GM19240 (cell line): ENCODE results near the gene STXBP5.

Experiments used
- DNase-seq: peaks from one replicate; pipeline ENCODE4 v3.0.0; 2011; ENCODE audit warnings: low spot score; ENCODE audit not compliant: insufficient read length

The STXBP5 gene

DNA sequence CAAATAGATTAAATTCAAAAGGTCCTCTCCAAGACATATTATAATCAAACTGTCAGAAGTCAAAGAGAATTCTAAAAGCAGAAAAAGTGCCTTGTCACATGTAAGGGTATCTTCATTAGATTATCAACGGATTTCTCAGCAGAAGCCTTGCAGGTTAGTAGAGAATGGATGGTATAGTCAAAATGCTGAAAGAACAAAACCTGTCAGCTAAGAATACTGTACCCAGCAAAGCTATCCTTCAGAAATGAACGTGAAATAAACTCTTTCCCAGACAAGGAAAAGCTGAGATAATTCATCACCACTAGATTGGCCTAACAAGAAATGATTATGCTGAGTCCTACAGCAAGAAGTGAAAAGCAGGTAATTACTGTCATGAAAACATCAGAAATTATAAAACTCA is 92.9 kb downstream of the STXBP5 start:
- DNase-seq: no peak

DNA sequence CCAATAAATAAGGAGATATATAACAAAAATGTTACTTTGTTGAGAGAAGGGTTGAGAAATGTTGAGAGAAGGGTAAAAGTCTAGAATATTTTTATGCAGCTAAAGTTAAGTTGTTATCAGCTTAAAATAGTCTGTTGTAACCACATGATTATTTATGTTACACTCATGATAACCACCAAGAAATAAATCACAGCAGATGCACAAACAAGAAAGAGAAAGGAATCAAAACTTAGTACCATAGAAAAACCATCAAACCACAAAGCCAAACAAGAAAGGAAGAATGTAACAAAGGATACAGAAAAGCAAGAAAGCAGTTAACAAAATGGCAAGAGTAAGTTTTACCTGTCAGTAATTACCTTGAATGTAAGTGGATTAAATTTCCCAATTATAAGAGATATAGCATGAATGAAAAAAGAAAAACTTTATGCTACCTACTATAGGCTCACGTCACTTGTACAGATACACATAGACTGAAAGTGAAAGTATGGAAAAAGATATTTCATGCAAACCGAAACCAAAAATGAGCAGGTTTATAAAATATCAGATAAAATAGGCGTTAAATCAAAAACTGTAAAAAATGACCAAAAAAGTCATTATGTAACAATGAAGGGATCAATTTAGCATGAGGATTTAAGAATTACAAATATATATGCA is 93.6 kb downstream of the STXBP5 start:
- no peak for DNase-seq

DNA sequence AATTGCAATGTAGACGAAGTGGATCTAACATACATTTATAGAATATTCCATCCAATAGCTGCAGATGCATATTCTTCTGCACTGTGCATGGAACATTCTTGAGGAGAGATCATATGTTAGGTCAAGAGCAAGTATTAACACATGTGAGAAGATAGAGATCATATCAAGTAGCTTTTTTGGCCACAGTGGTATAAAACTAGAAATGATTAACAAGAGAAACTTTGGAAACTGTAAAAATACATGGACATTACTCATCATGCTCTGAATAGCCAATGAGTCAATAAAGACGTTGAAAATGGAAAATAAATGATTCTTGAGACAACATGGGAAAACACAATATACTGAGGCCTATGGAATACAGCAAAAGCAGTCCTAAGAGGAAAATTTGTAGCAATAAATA is 94.2 kb downstream of the STXBP5 start:
- DNase-seq: no peak

DNA sequence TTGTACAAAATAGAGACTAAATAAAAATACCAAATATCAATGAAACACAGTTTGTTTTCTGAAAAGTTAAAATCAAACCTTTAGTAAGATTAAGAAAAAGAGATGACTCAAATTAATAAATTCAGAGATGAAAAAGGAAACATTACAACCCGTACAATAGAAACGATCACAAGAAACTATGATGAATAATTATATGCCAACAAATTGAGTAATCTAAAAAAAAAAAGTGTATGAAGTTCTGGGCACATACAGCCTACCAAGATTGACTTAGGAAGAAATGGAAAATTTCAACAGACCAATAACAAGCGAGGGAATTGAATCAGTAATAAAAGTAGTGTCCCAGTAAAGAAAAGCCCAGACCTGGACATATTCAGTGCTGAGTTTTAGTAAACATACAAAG is 94.8 kb downstream of the STXBP5 start:
- DNase-seq: no peak

DNA sequence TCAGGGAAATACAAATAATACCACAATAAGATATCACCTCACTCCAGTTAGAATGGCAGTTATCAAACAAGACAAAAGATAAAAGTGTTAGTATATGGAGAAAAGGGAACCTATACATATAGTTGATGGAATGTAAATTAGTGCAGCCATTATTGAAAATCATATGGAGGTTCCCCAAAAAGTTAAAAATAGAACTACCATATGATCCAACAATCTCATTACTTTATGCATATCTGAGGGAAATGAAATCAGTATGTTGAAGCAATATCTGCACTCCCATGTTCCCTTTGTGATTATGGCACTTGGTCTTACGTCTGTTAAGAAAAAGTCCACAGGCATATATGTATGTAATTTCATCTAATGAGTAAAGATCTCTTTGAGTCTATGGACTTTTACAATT is 96.9 kb downstream of the STXBP5 start:
- no peak for DNase-seq

DNA sequence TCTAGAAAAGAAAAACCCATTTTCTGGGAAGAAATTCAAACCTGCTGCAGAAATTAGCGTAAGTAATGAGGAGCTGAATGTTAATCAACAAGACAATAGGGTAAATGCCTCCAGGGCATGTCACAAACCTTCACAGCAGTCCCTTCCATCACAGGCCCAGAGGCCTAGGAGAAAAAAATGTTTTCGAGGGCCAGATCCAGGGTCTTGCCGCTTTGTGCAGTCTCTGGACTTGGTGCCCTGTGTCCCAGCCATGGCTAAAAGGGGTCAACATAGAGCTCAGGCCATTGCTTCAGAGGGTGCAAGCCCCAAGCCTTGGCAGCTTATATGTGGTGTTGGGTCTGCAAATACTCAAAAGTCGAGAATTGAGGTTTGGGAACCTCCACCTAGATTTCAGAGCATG is 99.8 kb downstream of the STXBP5 start:
- no peak for DNase-seq

DNA sequence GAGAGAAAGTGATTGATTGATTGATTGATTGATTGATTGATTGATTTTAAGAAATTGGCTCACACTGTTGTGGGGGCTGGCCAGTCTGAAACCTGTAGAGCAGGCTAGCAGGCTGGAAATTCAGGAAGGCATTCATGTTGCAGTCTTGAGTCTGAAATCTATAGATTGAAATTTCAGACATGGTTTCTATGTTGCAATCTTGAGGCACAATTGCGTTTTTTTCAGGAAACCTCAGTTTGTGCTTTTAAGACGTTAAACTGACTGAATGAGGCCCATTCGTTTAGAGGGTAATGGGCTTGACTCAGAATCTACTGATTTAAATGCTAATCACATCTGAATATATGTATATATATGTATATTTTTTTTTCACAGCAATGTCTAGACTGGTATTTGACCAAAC is 106.3 kb downstream of the STXBP5 start:
- no peak for DNase-seq

DNA sequence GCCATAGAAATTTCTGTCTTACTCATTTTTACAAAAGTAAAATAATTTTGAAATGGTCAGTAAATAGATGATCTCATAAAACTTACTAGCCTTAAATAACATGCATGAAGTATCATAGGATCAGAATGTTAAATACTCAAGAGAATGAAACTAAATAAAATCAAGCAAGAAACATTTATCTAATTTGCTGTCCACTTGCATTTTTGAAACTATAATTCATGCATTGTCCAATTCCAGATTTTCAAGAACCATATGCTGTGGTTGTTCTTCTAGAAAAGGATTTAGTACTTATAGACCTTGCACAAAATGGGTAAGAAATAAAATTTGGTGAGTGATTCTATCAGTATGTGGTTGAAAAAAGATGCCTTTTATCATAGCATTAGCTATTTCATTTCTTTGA is 107.0 kb downstream of the STXBP5 start:
- DNase-seq: no peak

DNA sequence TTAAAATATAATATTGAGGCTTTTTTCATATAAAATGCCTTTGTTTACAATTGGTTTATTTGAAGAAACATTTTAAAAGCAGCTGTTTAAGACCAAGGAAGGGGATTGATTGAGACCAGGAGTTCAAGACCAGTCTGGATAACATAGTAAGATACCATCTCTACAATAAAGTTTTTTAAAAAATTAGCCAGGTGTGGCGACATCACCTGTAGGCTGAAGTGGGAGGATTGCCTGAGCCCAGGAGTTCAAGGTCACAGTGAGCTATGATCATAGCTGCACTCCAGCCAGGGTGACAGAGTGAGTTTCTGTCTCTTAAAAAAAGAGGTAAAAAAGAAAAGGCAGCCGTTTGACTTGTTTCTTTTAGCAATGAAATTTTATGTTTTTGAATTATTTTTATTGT is 117.0 kb downstream of the STXBP5 start:
- no peak for DNase-seq

DNA sequence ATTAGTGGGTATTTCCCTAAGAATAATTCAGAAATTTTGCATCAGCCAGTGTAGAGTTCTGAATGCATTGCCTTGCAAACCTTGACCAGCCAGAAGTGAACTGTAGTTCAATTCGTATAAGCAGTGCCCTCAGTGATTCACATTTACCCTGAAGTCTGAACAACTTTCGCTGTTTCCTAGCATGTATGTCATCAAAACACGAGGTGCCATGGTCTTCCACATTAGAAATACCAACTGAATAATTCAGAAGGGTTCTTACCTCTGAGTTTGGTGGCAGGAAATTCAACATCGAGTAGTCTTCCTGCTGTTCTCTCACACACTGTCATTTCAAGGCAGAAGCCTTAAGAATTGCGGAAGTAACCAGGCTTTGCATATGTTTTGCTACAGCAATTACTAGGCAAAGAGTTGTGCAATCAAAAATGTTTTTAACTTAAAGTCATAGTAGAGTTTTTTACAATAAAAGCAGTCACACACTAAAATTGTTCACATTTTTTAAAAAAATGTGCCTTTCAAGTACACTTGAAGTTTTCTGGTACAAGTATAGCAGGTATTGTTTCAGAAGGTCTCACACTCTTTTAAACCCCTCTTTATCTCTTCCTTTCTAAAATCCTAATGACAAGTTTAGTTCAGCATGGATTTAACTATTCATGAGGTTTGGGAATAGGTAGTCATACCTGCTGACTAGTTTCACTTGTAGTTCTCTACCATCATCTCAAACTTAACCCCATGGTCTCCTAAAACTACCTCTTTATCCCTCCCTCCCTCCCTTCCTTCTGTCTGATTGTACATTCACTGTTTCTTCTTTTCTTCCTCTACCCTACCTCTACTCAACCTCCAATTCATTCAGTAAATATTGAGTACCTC is 118.3 kb downstream of the STXBP5 start:
- DNase-seq: peak; percentile 14

DNA sequence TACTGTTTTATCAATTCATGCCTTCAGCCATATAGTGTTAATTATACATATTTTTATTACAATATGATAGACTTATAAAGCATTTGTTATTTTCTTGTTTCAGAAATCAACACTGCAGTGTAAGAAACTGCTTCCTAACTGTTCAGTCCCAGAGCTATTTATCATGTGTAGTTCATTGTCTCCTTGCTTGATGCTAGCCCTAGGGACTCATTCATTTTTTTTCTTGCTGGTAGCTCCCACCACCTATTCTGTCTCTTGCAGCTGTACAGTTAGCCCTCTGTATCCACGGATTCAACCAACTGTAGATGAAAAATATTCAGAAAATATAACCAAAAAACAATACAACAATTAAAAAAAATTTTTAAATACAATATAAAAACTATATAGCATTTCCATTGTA is 121.3 kb downstream of the STXBP5 start:
- no peak for DNase-seq

DNA sequence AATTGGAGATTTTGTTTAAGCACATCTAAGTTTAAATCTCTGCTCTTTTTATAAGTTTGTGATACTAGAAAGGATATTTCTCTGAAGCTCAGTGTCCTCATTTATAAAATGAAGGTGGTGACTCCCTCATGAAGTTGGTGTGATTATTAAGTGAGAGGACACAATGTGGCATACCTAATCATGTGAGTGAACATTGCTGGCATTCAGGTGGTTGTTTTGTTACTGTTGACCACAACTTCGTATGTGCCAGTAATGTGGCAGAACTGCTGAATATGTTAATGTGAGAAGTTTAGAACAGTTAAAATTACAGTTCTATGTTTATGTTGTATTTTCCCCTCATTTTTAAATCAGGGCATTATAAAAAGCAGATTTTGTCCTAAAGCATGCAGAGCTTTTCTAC is 127.2 kb downstream of the STXBP5 start:
- DNase-seq: no peak

DNA sequence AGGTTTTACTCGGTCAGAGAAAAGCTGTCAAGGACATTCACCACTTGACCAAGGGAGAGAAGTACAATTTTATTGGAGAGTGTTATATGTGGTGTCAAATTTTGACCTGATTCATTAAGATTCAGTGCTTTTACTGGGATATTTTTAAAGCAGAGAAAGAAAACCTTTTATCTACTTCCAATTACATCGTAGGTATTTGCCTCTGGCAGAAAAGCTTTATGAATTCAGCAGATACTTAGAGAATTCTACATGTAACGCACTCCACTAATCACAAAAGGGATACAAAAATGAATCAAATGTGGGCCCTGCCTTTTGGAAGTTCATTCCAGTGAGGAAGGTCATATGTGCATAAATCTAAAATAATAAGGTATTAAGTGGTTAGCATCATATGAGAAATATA is 133.7 kb downstream of the STXBP5 start:
- DNase-seq: no peak

DNA sequence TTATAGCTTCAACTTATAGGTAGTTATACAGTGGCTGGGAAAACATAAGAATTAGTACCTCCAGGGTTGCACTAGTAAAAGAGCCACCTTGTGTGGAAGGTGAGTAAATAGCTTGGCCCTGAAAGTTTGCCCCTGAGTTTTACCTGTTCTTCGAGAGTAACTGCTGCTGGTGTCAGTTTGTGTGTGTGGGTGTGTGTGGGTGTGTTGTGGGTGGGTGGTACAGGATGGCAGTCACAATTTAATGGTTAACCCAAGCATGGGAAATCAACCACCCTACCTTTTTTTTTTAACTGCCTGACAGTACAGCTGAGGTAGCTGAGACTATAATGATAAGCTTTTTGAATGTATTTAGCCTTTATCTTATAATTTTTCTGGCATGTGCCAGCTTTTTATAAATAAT is 137.3 kb downstream of the STXBP5 start:
- no peak for DNase-seq

DNA sequence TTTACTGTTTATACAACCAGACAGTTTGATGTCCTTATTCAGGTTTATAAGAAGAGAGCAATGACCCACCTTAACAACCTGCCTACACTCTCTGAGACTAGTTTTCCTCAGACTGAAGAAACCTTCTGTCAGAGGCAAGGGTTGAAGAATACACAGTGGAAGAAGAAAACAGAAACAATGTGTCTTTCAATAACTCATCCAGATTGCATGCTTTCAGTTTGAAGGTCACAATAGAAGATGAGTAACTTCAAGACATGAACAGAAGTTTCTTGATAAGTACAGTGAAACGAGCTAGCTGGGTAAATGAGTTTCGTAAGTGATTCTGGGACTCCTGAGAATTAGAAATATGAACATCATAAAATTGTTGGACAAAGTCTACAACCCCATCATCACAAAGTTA is 141.7 kb downstream of the STXBP5 start:
- no peak for DNase-seq

DNA sequence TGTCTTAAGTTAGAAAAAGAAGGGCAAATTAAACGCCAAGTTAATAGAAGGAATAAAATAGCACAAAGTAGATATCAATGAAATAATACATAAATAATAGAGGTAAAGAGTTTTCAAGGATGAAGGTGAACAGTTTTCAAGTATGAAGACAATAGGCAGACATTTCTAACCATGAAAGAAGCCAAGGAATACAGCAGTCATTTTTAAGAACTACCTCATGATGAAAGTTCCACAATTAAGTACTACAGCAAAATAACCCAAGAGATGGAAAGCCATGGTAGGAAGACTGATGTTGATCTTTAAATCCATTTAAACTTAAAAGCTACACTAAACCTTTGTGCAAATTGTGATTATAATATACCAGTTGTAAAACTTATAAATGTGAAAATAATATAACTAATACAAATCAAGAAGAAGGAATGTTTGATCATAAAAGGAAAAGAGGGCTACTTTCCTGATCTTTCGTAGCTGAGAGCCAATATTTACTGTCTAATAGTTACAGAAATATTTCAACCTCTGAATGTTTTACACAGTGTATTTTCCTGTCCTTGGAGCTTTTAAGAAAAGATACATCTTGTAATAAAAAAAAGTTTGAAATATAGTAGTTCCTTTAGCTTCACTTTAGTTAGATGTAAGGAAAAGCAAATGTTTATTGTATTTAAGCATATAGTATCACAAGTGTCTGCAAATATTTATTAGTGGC is 143.1 kb downstream of the STXBP5 start:
- DNase-seq: no peak

DNA sequence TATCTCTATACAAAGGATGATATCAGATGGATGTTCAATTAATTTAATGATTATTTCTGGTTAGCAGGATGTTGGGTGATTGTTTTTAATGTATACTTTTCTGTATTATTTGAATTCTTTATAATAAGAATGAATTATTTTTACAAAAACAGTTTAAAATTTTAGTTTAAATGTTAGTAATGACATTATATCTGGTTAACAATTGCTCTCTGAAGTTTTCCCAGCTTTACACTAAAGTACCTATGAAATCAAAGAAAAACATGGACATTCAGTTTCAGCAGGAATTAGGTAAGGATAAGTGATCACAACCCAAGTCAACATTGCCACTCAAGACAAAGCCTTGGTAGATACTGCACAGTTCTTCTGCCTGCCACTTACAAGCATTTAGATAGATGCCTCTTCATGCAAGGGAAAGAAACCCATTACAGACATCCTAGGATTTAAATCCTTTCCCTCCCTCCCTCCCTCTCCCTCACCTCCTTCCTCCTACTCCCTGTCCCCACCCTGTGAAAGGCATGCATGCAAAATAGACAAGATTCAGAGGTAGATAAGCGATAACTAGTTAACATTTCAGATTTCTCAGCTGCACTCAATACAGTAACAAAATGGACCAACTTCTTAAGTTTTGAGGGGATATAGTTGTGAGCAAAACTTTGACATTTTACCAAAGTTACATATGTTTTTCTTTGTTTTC is 143.8 kb downstream of the STXBP5 start:
- DNase-seq: no peak

DNA sequence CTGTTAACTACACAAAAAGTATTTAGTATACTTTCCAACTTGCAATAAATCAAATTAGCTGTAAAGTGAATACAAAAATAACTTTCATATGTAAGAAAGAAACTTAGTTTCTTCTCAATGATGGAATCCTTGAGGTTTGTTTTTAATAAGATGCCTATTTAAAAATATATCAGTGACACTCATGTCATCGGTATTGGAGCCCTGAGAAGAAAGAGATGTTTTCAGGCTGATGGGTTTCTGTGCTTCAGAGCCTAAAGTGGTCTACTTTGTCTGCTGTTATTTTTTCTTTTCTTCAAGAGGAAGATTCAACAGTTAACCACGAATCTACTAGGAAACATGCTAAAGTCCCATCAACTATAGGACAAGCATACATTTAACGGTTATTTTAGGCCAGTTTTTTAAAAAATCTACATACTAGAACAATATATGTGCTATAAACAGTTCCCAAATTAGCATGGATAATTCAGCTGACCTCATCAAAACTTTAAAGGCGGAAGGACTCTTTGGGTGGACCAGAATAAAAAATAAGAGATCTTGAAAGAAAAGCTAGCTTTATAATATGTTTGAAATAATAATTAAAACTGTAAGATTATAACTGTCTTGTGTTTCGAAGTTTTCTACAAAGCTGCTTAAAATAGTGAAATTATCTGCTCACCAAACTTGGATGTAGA is 157.2 kb downstream of the STXBP5 start:
- no peak for DNase-seq

DNA sequence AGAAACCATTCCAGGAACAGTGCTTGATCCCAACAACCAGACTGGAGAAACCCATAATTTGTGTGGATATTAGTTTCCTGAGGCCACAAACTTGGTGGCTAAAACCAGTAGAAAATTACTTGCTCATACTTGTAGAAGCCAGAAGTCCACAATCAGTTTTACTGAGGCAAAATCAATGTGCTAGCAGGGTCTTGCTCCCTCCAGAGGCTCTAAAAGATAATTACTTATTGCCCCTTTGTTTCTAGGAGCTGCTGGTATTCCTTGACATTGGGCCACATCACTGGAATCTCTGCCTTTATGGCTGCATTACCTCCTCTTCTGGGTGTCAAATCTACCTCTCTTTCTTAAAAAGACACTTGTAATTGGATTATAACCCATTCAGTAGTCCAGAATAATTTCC is 162.1 kb downstream of the STXBP5 start:
- DNase-seq: no peak

DNA sequence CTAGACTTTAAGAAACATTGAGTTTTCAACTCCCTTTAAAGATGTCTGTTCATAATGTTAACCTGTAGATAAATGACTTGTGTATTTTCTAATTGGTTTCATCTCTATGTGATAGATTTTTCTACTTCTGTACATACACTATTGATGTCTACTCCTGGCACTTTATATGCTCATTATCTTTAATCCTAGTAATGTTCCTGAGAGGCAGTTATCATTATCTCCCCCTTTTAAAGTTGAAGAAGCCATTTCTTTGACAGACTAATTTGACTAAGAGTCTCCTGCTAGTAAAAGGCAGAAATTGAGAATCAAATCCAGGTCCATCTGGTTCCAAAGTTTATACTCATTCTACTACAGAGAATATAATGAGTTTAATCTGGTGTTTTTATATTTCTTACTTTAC is 167.1 kb downstream of the STXBP5 start:
- no peak for DNase-seq

DNA sequence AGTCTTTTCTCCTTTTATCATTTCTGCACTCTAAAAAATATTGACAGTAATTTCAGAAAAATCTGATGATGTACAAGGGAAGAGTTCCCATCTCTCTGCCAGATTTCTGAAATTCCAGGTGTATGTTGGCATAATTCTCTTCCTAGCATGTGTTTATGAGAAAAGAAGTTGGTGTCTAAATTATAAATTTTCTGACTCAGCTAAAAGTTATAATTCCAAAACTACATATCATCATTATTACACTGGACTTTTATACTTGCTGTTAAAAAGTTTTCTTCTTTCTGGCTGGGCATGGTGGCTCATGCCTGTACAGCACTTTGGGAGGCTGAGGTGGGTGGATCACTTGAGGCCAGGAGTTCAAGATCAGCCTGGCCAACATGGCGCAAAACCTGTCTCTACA is 168.6 kb downstream of the STXBP5 start:
- no peak for DNase-seq
